RCC 7860 (cell line): Measurements from ENCODE around the gene CKLF.
A peak's percentile ranks its signal among the peaks of the same experiment; 100 is the strongest.

ENCODE experiments used
- DNase-seq: peaks from one replicate; pipeline ENCODE4 v3.0.0-alpha.2; 2015; ENCODE audit warnings: low spot score
- FAIRE-seq: peaks from 2 replicates; lab custom pipeline; 2012; peaks lifted over from hg19 to GRCh38; lab: Jason Lieb, UNC

Gene CKLF

GRCh38 chr16:66516808-66517585 lies 35.4 kb upstream of the CKLF start:
- DNase-seq (peak; percentile 99), FAIRE-seq (peak; percentile 95)

DNA sequence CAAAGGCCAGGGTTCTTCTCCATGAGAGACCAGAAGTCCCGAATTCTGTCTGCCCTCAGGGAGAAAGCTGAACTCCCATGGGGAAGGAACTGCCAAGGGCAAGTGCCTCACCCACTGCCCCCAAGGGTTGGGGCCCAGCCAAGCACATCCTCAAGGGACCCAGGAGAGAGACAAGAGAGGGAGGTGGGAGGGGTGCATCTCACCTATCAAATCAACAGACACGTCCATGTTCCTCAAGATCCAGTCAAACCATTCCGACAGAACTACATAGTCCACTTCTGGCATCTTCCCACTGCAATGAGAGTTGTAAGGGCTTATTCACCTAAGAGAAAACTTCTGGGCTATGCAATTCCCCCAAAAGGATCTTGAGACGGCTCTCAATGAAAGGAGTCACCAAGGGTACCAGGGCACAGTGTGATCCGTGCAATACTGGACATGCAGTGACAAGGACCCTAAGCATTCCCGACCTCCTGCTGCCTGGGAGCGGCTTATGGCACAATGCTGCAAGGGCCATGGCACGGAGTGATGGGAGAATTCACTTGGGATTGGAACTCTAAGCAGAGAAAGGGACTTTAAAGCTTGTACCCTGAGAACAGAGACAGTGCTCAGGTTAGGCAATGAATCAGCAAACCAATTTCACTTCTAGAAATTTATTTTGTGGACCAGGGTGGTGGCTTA lies 34.7 kb upstream of the CKLF start:
- DNase-seq, result no peak
- FAIRE-seq, result no peak

DNA sequence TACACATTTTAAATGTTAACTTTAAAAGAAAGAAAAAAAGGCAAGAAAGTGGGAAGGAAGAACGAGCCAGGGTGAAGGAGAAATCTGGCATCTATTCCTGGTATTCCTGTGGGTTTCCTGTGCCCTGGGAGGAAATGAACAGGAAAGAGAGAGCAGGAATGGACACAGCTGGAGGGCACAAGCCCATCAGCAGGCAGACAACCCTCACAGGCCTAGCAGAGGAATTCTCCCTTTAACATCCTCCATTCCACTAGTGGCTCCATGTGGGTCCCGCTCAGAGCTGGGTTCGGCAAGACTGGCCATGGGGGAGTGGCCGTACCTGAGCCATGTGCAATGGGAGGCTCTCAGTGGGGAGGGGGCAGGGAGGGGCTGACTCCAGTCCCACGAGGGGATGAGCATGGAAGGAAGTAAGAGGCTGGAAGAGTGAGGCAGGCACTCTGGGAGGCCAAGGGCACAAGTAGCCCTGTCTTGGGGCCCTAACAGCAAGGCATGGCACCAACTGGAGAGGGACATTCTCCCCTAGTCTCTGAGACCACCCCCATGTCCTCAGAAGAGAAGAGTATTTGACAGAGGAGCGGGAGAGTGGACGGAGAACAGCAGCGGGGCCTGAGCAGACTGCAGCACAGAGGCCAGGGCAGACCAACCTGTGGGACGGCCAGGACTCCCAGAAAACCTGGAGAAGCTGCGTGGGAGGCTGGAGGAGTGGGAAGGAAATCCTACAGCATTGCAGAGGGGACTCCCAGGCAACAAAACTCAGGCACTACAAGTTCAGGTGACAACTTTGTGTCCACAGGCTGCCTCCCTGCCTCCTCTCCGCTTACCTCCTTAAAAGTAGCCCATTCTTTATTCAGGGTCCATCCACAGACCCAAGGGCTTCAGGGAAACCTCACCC lies 32.6 kb upstream of the CKLF start:
- DNase-seq, result no peak
- FAIRE-seq, result no peak

GRCh38 chr16:66520406-66521170 lies 31.8 kb upstream of the CKLF start:
- FAIRE-seq, result no peak
- DNase-seq, result no peak

DNA sequence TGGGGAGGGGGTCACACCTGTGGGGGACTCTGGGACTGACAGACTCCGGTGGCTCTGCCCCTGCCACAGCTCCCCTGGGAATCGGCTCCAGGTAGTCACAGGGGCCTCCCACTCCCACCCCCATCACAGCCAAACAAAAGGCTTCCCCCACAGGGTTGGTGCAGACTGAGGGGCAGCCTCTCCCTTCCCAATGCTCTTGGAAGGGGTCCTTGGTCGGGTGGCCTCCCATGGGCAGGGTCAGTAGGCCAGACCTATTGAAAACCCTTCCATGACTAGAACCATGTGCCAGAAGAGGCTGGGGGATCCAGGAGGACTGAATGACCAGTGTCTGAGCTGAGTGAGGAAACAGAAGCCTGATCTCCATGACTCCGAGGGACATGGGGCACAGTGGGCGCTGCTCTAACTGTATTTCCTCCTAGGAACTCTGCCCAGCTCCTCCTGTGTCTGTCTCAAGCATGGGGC lies 31.1 kb upstream of the CKLF start:
- no peak for FAIRE-seq

DNA sequence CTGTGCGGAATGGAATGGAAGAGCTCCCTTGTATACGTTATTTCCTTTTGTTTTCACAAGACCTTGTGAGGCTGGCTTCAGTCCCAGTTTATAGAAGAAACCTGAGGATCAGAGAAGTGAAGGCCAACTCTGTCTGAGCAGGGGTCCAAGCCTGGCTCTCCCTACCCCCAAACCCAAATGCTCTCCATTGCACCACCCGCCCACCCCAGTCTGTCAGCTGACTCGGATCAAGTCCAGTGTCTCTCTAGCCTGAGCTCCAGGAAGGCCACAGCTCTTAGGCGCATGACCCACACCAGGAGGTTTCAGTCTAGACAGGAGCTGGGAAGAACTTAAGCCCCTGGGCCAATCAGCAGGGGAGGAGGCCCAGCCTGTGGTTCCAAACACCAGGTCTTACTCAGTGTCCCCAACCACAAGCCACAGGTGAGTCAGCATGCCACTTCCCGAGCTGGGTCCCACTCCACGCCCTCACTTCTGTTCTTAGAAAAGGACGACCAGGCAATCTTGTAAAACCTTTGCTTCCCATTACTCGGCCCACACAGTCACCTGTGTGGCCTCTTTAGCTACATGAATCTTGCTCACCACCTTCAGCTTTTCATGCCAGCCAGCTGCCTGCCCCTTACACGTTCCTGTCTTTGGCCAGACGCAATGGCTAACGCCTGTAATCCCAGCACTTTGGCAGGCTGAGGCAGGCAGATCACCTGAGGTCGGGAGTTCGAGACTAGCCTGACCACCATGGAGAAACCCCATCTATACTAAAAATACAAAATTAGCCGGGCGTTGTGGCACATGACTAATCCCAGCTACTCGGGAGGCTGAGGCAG lies 30.2 kb upstream of the CKLF start:
- FAIRE-seq (peak; percentile 97), DNase-seq (peak; percentile 98)

More for the DNA sequence above, 31.1 kb upstream of the CKLF start:
- DNase-seq, result no peak

- FAIRE-seq (no peak), DNase-seq (no peak)
Measured at GRCh38 chr16:66522816-66523590, 29.4 kb upstream of the CKLF start.

DNA sequence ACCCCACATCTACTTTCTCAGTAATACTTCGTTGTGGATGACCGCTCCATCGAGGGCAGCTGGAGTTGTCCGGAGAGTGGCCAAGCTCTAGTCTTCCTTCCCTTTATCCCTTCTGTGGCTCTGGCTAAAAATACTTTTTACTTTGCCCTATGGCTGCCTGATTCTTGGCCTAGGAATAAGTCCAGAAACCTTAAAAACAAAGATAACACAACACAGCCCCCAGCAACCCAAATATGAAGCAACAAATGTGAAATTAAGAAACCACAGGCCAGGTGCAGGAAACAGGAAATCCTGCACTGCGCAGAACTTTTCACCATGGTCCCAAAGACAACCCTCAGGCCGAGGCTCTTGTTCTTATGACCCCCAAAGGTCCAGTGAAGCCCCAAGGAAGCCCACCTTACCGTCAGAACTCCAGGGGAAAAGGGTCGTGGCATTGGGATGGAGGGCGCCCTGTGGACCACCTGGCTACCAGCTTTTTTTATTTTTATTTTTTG lies 28.5 kb upstream of the CKLF start:
- DNase-seq (no peak), FAIRE-seq (no peak)

DNA sequence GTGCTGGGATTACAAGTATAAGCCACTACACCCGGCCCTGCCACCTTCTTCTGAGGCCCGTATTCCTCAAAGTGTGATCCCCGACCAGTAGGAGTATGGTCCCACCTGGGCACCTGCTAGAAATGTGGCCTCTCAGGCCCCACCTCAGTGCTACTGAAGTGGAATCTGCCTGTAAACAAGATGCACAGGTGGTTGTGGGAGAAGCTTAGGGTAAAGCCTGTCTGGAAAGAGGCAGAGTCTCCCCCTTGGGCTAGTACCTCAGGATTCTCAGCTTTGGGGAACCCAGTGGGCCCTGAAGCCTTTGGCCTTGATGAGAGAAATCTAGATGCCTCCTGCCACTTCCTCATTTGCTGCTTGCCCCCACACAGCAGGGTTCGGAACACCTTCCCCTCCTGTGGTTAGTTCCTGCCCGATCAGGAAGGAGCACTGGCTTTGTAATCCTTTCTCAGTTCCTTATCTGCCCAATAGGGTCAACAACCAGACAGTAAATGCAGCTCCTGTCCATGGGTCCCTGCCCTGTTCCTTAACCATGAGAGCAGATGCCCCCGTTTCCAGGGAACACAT lies 27.7 kb upstream of the CKLF start:
- FAIRE-seq (no peak), DNase-seq (no peak)

DNA sequence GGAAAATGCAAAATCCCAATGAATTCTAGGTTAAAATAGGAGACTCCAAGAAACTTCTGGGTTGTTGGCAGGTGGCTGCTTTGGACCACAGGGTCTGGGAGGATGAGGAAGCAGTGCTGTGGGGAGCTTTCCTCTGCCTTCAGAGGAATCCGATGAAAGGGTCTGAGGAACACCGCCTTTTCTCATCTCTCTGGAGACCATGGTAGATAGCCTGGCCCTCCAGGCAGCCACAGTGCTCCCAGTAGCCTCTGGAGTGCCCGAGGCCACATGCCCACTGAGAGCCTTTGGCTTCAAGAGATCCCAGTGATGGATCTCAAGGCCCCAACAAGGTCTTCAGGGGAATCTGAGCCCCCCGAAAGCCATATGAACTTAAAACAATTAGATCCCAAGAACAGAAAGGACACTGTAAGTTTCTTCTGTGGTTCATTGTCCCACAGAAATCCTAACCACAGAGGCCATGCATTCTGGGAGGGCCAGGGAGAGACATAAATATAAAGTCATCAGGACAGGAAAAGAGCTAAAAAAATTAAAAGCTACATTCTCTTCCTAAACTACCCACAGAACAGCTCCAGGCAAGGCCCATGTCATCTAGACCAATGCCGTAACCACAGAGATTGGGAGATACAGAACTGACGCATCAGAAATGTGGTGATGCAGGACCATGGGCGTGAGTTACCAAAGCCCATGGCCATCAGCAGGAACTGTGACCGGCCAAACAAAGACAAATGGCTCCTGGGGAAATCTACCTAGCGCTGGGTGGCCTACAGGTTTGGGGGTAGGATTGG lies 26.8 kb upstream of the CKLF start:
- FAIRE-seq (no peak), DNase-seq (no peak)

- DNase-seq (no peak), FAIRE-seq (no peak)
Measured at GRCh38 chr16:66528294-66528693, 24.1 kb upstream of the CKLF start.

DNA sequence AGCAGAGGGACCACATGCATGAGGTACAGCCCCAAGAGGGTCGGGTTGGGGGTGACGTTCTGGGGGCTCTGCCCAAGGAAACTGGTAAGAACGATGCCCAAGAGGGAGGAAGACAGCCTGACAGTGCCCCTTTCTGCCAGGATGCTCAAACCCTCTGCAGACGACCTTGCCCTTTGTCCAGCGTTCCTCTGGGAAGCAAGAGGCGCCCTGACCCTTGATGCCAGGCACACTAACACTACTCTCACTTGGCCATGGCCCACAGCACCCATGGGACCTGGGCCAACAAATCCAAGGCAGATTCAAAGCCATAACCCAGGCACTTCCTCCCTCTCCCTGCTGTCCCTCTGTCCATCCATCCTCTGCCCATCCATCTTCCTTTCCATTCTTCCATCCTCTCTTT lies 22.9 kb upstream of the CKLF start:
- FAIRE-seq, result no peak
- DNase-seq, result no peak

DNA sequence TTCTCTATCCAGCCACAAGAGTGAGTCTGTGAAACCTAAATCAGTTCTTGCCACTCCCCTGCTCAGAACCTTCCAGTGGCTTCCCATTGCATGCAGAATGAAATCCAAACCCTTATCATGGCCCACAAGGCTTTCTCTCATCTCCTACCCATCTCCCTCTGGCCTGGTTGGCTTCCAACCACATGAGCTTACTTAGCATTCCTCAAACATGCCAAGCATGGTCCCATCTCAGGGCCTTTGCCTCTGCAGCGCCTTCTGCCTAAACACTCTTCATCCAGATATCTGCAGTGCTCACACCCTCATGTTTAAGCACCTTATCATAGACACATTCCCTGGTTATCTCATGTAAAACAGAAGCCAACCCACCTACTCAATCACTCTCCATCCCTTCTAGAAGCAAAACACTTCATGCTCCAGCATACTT lies 18.0 kb upstream of the CKLF start:
- no peak for DNase-seq
- FAIRE-seq, result no peak

- FAIRE-seq, result no peak
- no peak for DNase-seq
Measured at GRCh38 chr16:66536525-66536924, 15.9 kb upstream of the CKLF start.

DNA sequence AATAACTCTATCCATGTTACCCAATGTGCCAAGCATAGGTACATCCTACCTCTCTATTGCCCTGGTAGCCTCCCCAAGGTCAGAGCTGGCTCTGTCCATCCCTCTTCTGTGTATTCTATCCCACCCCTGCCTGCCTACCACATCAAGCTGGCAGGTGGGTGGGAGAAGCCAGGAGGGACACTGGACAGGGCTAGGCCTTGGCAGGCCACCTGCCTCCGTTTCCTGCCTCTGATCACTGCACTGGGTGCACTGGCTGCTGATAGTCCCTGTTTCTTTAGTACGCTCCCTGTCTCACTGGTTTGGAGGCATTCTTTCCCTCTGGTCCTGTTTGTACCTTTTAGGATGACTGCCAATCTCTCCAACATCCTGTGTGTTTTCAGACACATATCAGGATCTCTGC lies 15.1 kb upstream of the CKLF start:
- FAIRE-seq (no peak), DNase-seq (no peak)

GRCh38 chr16:66538910-66539309 lies 13.5 kb upstream of the CKLF start:
- FAIRE-seq, result no peak

DNA sequence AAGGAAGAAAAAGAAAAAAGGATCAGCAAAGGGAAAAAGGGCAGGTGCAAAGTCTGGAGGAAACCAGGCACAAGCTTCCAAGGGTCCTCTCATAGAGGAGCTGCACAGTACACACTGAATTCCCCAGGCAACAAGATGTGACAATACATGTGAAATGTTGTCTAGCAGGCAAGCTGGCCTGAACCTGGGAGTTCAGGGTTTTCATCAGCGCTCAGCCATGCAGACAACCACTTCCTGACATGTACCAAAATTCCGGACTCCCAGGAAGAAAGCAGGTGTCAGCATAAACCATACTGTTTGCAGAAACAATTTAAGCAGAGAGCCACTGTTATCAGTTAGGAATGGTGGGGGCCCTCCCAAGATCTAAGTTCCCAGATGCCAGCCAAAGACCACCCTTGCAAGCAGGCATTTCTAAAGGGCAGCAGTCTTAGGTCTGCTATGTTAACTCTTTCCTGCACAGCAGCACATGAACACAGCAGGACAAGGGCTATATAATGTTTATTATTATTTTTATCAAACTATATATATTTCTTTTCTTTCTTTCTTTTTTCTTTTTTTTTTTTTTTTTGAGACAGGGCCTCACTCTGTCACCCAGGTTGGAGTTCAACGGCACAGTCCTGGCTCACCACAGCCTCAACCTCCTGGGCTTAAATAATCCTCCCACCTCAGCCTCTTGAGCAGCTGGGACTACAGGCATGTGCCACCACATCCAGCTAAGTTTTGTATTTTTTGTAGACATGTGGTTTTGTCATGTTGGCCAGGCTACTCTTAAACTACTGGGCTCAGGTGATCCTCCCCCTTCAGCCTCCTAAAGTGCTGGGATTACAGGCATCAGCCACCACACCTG lies 12.5 kb upstream of the CKLF start:
- peak; percentile 84 for FAIRE-seq
- peak; percentile 88 for DNase-seq

More at GRCh38 chr16:66538910-66539309, 13.5 kb upstream of the CKLF start:
- peak; percentile 31 for DNase-seq
